ENCODE results near the gene CPNE5. TPM values are rescaled to one million over a fixed set of nuclear protein-coding genes. Genes with fewer than 3 reads are reported as not detected.

Gene CPNE5
- total RNA-seq, 1 donor from 2014 or later, result 2.3 TPM

DNA sequence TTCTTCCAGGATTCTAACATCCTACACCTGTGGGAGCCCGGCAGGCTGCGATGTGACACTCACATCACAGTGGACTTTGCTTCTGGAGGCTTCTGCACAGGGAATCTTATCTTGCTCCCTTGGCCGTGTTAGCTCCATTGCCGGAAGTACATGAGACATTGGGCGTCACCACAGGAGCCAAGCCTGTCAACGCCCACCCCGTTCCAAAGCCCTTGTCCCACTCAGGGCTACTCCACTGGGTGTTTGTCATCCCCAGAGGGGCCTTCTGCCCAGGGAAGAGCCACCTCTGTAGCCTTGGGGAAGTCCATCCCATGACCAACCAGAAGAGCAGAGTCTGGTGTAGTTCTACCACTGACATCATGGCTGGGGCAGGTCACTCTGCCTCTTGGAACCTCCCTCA lies 139.9 kb downstream of the CPNE5 start:
- ATAC-seq (no peak), DNase-seq (peak; percentile 38)
- TF ChIP-seq, protein P1, sequence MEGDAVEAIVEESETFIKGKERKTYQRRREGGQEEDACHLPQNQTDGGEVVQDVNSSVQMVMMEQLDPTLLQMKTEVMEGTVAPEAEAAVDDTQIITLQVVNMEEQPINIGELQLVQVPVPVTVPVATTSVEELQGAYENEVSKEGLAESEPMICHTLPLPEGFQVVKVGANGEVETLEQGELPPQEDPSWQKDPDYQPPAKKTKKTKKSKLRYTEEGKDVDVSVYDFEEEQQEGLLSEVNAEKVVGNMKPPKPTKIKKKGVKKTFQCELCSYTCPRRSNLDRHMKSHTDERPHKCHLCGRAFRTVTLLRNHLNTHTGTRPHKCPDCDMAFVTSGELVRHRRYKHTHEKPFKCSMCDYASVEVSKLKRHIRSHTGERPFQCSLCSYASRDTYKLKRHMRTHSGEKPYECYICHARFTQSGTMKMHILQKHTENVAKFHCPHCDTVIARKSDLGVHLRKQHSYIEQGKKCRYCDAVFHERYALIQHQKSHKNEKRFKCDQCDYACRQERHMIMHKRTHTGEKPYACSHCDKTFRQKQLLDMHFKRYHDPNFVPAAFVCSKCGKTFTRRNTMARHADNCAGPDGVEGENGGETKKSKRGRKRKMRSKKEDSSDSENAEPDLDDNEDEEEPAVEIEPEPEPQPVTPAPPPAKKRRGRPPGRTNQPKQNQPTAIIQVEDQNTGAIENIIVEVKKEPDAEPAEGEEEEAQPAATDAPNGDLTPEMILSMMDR (IDR thresholded peaks at IDR 0.05), result no peak
- H3K9me3 ChIP-seq, result no peaks in the 10 kb centered on the region
- H3K27me3 ChIP-seq, result no peaks in the 10 kb centered on the region
- H3K27ac ChIP-seq, result no peak overlapping the region
- no peaks in the 10 kb centered on the region for H3K4me1 ChIP-seq
- intact Hi-C loops (cut with DNase I), result no loop called here
- no peaks in the 10 kb centered on the region for H3K36me3 ChIP-seq
- H3K4me3 ChIP-seq, result no peak overlapping the region

GRCh38 chr6:36698871-36699271 lies 140.4 kb downstream of the CPNE5 start:
- Histone ChIP-seq H3K9me3 (no peaks in the 10 kb centered on the region), H3K36me3 (no peaks in the 10 kb centered on the region), H3K27me3 (no peaks in the 10 kb centered on the region), H3K4me3 (no peak overlapping the region), H3K4me1 (no peaks in the 10 kb centered on the region), H3K27ac (no peak overlapping the region)
- intact Hi-C loops (cut with DNase I), result no loop called here
- ATAC-seq (no peak), DNase-seq (peak; percentile 38)
- TF ChIP-seq, protein P1 (IDR thresholded peaks at IDR 0.05), result no peak

GRCh38 chr6:36698196-36698595 lies 141.0 kb downstream of the CPNE5 start:
- TF ChIP-seq, protein P1 (IDR thresholded peaks at IDR 0.05), result no peak
- Histone ChIP-seq H3K27ac (no peak overlapping the region), H3K9me3 (no peaks in the 10 kb centered on the region), H3K4me3 (no peak overlapping the region), H3K27me3 (no peaks in the 10 kb centered on the region), H3K4me1 (no peaks in the 10 kb centered on the region), H3K36me3 (no peaks in the 10 kb centered on the region)
- DNase-seq (peak; percentile 51), ATAC-seq (no peak)
- intact Hi-C loops (cut with DNase I), result no loop called here

DNA sequence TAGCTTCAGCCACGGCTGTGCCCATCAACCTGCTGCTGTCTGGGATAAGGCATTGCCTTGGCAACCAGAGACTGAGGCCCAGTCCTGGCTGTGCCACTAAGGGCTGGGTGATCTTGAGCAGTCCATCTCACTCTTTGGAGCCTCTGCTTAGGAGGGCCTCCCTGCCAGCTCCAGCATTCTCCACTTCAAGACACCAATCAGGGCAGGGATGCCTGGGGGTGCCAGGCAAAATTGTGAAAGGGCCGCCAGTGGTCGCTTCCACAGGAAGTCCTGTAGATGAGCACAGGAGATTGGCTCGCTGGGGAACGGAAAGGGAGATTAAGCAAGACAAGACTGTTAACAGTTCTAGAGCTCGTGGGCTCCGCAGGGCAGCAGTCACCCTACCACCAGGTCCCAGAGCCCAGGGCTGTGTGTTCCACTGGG lies 141.8 kb downstream of the CPNE5 start, which contains the start of gene RAB44:
RAB44 (plus strand) TSS at position 346 of the 423 bp plus-strand sequence. CDS start 6,410 bp downstream, outside the sequence.
- H3K27ac ChIP-seq, result no peak within 1 kb of the TSS
- TF ChIP-seq, protein P1 (IDR thresholded peaks at IDR 0.05), result no peak
- H3K36me3 ChIP-seq, result no peaks in the 10 kb centered on the region
- H3K27me3 ChIP-seq, result no peaks in the 10 kb centered on the region
- peaks cover 2% of the 10 kb centered on the region for H3K4me1 ChIP-seq
- peak; percentile 52 for ATAC-seq
- intact Hi-C loops (cut with DNase I), result no loop called here
- H3K4me3 ChIP-seq, result no peak within 1 kb of the TSS
- DNase-seq, result peak; percentile 54
- H3K9me3 ChIP-seq, result no peaks in the 10 kb centered on the region

DNA sequence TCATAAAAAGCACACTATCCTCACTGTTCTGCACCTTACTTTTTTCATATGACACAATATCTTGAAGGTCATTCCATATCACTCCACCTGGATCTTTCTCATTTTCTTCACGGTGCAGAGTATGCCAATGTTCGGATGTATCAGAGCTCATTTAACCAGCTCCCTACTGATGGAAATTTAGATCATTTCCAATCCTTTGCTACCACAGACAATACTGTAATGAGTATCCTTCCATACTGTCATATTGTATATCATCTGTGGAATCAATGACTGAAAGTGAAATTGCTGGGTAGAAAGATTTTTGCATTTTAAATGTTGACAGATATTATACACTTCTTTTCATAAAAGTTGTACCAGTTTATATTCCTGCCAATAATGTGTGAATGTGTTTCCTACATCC lies 143.8 kb downstream of the CPNE5 start:
- no peak for DNase-seq
- H3K4me1 ChIP-seq, result peaks cover 8% of the 10 kb centered on the region
- H3K4me3 ChIP-seq, result no peak overlapping the region
- no peak overlapping the region for H3K27ac ChIP-seq
- H3K27me3 ChIP-seq, result no peaks in the 10 kb centered on the region
- no peaks in the 10 kb centered on the region for H3K36me3 ChIP-seq
- intact Hi-C loops (cut with DNase I), result no loop called here
- H3K9me3 ChIP-seq, result no peaks in the 10 kb centered on the region
- ATAC-seq, result no peak
- TF ChIP-seq, protein P1 (IDR thresholded peaks at IDR 0.05), result no peak

DNA sequence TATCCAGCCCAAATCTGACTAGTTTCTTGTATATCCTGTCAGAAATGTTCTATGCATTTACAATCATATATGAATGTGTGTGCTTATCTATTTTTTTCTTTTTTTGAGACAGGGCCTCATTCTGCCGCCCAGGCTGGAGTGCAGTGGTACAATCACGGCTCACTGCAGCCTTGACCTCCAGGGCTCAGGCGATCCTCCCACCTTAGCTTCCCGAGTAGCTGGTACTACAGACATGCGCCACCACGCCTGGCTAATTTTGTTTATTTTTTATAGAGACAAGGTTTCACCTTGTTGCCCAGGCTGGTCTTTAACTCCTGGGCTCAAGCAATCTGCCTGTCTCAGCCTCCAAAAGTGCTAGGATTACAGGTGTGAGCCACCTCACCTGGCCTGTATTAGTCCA lies 144.6 kb downstream of the CPNE5 start:
- no peak for ATAC-seq
- Histone ChIP-seq H3K4me1 (peaks cover 8% of the 10 kb centered on the region), H3K27me3 (no peaks in the 10 kb centered on the region), H3K4me3 (no peak overlapping the region), H3K36me3 (no peaks in the 10 kb centered on the region), H3K27ac (no peak overlapping the region), H3K9me3 (no peaks in the 10 kb centered on the region)
- peak; percentile 20 for DNase-seq
- TF ChIP-seq, protein P1 (IDR thresholded peaks at IDR 0.05), result no peak
- intact Hi-C loops (cut with DNase I), result loop anchor here (5.0 kb wide), 1 partner anchor 63 kb away; no protein-coding TSS in a partner anchor
